GM23248 (cell line): ENCODE data around the gene PICALM.

Source experiments
- EZH2 ChIP-seq: fragments of 200-600 bp; sonication (generic); IDR thresholded peaks from 2 replicates; pipeline ENCODE4 v1.6.1; 2018; ENCODE audit warnings: antibody characterized with exemption, mild to moderate bottlenecking; ENCODE audit not compliant: insufficient read depth, poor library complexity, severe bottlenecking
- EZH2phosphoT487 ChIP-seq: fragments of 200-600 bp; sonication (generic); IDR thresholded peaks from 2 replicates; pipeline ENCODE4 v1.6.1; 2018; ENCODE audit warnings: antibody characterized with exemption, moderate library complexity, mild to moderate bottlenecking, low read depth; ENCODE audit not compliant: insufficient read depth

DNA sequence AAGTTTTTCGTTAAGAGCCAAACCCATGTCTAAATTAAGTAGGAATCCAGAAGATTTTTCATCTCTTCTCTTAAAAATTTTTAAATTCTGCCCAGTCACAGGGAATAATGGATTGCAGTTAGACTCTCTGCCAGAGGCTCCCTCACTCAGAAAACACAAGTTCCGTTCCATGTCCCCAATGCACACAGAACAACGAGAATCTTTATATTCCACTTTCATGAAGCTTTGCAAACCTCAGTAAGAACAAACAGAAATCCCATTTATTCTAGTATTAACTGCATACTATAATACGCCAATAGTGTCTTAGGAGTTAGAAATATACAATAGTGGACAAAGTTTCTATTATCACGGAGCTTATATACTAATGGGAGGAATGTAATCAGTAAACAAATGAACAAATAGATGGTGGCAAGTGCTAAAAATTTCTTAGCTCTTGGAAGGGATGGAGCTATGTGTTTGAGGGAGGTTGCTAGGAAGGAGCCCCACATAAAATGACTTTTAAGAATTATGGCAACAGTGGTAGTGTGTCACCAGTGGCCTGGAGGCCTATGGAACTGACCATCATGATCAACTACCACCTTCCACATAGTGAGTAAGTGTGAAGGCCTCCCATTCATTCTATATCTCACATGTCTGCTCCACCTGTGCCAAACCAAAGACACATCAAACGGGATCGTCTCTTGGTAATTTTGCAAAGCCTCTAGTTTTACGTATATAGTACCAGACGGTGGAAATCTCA, 24.9 kb downstream of the PICALM start:
- TF ChIP-seq EZH2, result no peak
- TF ChIP-seq EZH2phosphoT487, result no peak
